OCI-LY7 (cell line): ENCODE results near the gene SARM1.

Source experiments
- CTCF ChIP-seq: fragments of 200-600 bp; sonication (generic); conservative IDR thresholded peaks from 2 replicates; pipeline ENCODE4 v1.5.1; 2014; ENCODE audit warnings: mild to moderate bottlenecking, antibody characterized with exemption, low read length, moderate library complexity, mixed read lengths
- EZH2phosphoT487 ChIP-seq: fragments of 200-600 bp; sonication (generic); IDR thresholded peaks from 2 replicates; pipeline ENCODE4 v1.6.1; 2018; ENCODE audit warnings: low read depth, borderline replicate concordance, mild to moderate bottlenecking, mixed run types, antibody characterized with exemption, low read length, moderate library complexity, mixed read lengths

- TF ChIP-seq CTCF (no peak), EZH2phosphoT487 (no peak)
These were observed 35.3 kb upstream of the SARM1 start for GRCh38 chr17:28335959-28336871.
